Erythroblast (primary cell): Measurements from ENCODE around the gene NLRX1.

ENCODE experiments used
- GATA1 ChIP-seq: IDR thresholded peaks from 2 replicates; pipeline ENCODE4 v1.6.1; 2011; ENCODE audit warnings: low read depth, mild to moderate bottlenecking, control low read depth, low read length, moderate library complexity
- POLR2A ChIP-seq: IDR thresholded peaks from 2 replicates; pipeline ENCODE4 v1.6.1; 2011; ENCODE audit warnings: mild to moderate bottlenecking, low read length

DNA sequence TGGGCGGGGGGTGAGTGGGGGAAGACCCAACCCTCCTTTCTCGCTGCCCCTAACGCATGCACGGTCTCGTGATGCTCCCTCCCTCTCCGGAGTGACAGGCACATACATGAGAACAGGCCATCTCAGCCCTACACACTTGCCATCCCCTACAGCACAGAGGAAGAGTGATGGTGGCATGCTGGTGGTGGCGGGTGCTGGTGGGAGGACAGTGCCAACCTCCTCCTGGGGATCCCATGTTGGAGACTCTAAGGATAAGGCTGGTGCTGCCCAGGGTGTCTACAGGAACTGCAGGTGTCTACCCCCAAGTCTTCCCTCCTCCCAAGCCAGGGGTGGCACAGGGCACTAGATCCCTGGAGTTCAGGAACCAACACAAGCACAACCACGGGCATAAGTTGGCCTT is 6.7 kb upstream of the NLRX1 start:
- TF ChIP-seq POLR2A (no peak), GATA1 (no peak)
